HUES48 (cell line): Measurements from ENCODE around the gene GAL3ST2.
"Not testable (repeated sequence)": the region's sequence is repeated elsewhere in the genome, so short reads cannot be mapped to it uniquely, and the experiment has no call there.

ENCODE experiments used
- H3K27ac ChIP-seq: one replicate; pipeline ENCODE4 v1.7.0; 2013; ENCODE audit warnings: low read depth, low read length, inconsistent platforms
- H3K27me3 ChIP-seq: 2 replicates; pipeline ENCODE4 v1.6.1; 2013; ENCODE audit warnings: mild to moderate bottlenecking, low read length; ENCODE audit not compliant: control insufficient read depth, insufficient read depth
- H3K36me3 ChIP-seq: 2 replicates; pipeline ENCODE4 v1.6.1; 2013; ENCODE audit warnings: low read length; ENCODE audit not compliant: control insufficient read depth, insufficient read depth
- H3K4me1 ChIP-seq: 2 replicates; pipeline ENCODE4 v1.6.1; 2013; ENCODE audit warnings: mild to moderate bottlenecking, low read length; ENCODE audit not compliant: control insufficient read depth, insufficient read depth
- H3K4me3 ChIP-seq: 2 replicates; pipeline ENCODE4 v1.5.1; 2013; ENCODE audit warnings: mild to moderate bottlenecking, low read depth, low read length
- H3K9ac ChIP-seq: 2 replicates; pipeline ENCODE4 v1.6.1; 2013; ENCODE audit warnings: mild to moderate bottlenecking, low read depth, low read length, moderate library complexity
- H3K9me3 ChIP-seq: 2 replicates; pipeline ENCODE4 v1.6.1; 2013; ENCODE audit warnings: low read length; ENCODE audit not compliant: control insufficient read depth, insufficient read depth

The GAL3ST2 gene

DNA sequence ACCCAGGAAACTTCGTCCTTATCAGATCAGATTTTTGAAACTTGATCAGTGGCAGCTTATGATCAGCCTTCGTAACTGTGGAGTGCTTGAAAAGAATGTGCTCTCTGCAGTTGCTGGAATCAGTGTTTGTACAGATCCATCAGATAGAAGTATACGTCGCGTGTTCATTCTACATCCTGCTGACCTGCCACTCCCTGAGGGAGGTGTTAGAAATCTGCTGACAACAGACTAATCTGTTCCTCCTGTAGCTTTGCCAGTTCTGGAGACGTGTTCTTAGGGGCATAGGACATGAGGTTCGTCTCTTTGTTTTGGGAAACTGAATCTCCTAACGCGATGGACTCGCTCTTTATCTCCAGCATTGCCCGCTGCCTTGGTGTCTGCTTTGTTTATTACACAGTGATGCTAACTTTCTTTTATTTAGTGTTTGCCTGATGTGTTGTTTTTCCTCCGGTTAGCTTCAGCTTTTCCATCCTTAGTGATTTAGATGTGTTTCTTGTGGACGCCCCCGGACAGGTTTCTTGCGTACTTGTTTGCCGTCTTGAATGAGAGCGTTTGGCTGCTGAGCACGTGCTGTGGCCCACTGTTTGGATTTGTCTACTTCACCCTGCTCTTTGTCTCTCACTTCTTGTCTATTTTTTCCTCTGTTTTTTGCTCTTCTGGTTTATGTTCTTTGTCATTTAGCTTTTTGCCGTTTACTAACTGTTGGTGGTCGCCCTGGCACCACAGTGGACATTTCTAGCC, 17.4 kb upstream of the GAL3ST2 start:
- Histone ChIP-seq H3K4me1 (no peaks in the 10 kb centered on the region; the same call in 1 of the 2 replicates), H3K27ac (no peak overlapping the region), H3K9ac (no peak overlapping the region)

DNA sequence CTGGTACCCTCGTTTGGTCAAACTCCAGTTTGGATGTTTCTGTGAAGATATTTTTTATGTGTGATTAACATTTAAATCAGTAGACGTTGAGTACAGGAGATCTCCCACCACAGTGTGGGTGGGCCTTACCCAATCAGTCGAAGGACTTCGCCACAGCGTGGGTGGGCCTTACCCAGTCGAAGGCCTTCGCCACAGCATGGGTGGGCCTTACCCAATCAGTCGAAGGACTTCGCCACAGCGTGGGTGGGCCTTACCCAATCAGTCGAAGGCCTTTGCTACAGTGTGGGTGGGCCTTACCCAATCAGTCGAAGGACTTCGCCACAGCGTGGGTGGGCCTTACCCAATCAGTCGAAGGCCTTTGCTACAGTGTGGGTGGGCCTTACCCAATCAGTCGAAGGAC, 16.7 kb upstream of the GAL3ST2 start:
- not testable (repeated sequence) for H3K27ac ChIP-seq, H3K4me3 ChIP-seq, H3K4me1 ChIP-seq, H3K9ac ChIP-seq, H3K9me3 ChIP-seq, H3K27me3 ChIP-seq
- peaks cover 10% of the 10 kb centered on the region; the same call in 1 of the 2 replicates for H3K36me3 ChIP-seq

More for the DNA sequence above, 17.4 kb upstream of the GAL3ST2 start:
- Histone ChIP-seq H3K4me3 (no peak overlapping the region), H3K36me3 (peaks cover 10% of the 10 kb centered on the region; the same call in 1 of the 2 replicates), H3K27me3 (no peaks in the 10 kb centered on the region), H3K9me3 (no peaks in the 10 kb centered on the region)

DNA sequence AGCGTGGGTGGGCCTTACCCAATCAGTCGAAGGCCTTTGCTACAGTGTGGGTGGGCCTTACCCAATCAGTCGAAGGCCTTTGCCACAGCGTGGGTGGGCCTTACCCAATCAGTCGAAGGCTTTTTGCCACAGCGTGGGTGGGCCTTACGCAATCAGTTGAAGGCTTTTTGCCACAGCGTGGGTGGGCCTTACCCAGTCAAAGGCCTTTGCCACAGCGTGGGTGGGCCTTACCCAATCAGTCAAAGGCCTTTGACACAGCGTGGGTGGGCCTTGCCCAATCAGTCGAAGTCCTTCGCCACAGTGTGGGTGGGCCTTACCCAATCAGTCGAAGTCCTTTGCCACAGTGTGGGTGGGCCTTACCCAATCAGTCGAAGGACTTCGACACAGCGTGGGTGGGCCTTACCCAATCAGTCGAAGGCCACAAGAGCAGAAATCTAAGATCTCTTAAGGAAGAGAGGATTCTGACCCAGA, 16.3 kb upstream of the GAL3ST2 start:
- no peak overlapping the region for H3K27ac ChIP-seq
- H3K9me3 ChIP-seq = no peaks in the 10 kb centered on the region
- H3K4me3 ChIP-seq = no peak overlapping the region
- no peak overlapping the region for H3K9ac ChIP-seq
- peaks cover 9% of the 10 kb centered on the region; the same call in 1 of the 2 replicates for H3K36me3 ChIP-seq
- H3K4me1 ChIP-seq = no peaks in the 10 kb centered on the region; the same call in 1 of the 2 replicates
- no peaks in the 10 kb centered on the region for H3K27me3 ChIP-seq

DNA sequence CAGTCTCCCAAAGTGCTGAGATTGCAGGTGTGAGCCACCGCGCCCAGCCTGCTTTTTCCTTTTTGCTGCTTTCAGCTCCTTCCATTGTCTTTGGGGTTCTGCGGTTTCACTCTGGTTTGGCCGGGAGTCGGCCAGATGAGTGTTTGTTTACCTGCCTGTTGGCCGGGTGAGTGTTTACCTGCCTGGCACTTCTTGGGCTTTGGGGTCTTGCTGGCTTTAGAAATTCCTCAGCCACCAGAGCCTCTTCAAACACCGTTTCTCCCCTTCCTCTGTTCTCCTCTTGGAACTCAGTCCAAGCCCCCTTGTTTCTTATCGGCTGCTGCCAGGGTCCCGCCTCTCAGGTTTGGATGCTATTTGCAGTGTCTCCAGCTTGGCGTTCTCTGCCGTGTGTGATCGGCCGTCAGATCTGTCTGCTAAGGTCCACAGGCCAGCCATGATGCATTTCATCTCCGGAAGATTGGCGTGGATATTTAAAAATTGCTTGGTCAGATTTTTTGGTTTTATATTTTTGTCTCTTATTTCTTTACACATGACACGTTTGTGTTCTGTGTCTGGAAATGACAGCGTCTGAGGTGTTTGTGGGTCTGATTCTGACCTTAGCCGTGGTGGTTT, 14.2 kb upstream of the GAL3ST2 start:
- Histone ChIP-seq H3K27me3 (no peaks in the 10 kb centered on the region), H3K4me3 (no peak overlapping the region), H3K36me3 (0 out of 2 replicates have a peak, but pooled peaks cover 5% of the 10 kb centered on the region), H3K9me3 (no peaks in the 10 kb centered on the region), H3K9ac (no peak overlapping the region), H3K27ac (no peak overlapping the region), H3K4me1 (no peaks in the 10 kb centered on the region; the same call in 1 of the 2 replicates)

DNA sequence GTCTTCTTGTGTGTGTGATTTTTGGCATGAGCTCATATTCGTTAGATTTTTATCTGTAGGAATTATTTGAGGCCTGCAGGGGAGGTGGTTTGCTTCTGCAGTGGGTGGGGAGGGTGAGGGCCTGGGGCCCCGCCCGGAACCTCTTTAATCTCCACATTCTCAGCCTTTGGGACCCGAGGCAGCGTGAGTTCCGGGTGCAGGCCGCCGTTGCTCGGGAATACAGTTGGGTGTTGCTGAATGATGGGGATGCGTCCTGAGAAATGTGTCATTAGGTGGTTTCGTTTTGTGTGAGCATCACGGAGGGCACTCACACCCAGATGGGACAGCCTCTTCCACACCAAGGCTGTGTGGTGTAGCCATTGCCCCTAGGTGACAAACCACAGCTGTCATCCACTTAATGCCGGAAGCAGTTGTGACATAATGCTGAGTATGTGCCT, 13.7 kb upstream of the GAL3ST2 start:
- Histone ChIP-seq H3K9ac (no peak overlapping the region), H3K4me3 (no peak overlapping the region), H3K4me1 (no peaks in the 10 kb centered on the region; the same call in 1 of the 2 replicates), H3K36me3 (0 out of 2 replicates have a peak, but pooled peaks cover 5% of the 10 kb centered on the region), H3K9me3 (no peaks in the 10 kb centered on the region), H3K27ac (no peak overlapping the region), H3K27me3 (no peaks in the 10 kb centered on the region)

DNA sequence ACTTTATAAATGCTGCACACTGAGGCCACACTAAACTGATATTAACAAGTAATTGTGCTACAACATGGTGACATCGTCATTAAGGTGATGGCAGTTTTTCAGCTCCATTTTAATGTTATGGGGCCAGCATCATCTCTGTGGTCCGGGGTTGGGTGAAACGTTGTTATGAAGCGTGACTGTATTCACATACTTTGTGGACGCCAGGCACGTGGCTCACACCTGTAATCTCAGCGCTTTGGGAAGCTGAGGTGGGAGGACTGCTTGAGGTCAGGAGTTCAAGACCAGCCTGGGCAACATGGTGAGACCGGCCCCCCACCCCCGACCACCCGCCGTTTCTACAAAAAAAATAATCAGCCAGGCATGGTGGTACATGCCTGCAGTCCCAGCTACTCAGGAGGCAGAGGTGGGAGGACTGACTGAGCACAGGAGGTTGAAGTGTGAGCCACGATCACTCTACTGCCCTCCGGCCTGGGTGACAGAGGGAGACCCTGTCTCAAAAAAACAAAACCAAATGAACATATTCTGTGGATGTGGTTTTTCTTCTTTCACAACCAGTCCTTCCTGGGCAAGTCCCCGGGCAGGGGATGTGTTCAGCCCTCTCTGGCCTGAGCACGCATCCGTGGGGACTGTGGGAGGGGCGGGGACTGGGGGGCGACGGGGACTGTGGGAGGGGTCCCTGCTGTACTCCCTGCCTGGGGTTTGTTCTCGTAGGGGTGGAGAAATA, 12.9 kb upstream of the GAL3ST2 start:
- no peak overlapping the region for H3K27ac ChIP-seq
- no peaks in the 10 kb centered on the region for H3K27me3 ChIP-seq
- no peak overlapping the region for H3K4me3 ChIP-seq
- no peaks in the 10 kb centered on the region; the same call in 1 of the 2 replicates for H3K4me1 ChIP-seq
- H3K9me3 ChIP-seq = no peaks in the 10 kb centered on the region
- H3K36me3 ChIP-seq = 0 out of 2 replicates have a peak, but pooled peaks cover 5% of the 10 kb centered on the region
- H3K9ac ChIP-seq = no peak overlapping the region

DNA sequence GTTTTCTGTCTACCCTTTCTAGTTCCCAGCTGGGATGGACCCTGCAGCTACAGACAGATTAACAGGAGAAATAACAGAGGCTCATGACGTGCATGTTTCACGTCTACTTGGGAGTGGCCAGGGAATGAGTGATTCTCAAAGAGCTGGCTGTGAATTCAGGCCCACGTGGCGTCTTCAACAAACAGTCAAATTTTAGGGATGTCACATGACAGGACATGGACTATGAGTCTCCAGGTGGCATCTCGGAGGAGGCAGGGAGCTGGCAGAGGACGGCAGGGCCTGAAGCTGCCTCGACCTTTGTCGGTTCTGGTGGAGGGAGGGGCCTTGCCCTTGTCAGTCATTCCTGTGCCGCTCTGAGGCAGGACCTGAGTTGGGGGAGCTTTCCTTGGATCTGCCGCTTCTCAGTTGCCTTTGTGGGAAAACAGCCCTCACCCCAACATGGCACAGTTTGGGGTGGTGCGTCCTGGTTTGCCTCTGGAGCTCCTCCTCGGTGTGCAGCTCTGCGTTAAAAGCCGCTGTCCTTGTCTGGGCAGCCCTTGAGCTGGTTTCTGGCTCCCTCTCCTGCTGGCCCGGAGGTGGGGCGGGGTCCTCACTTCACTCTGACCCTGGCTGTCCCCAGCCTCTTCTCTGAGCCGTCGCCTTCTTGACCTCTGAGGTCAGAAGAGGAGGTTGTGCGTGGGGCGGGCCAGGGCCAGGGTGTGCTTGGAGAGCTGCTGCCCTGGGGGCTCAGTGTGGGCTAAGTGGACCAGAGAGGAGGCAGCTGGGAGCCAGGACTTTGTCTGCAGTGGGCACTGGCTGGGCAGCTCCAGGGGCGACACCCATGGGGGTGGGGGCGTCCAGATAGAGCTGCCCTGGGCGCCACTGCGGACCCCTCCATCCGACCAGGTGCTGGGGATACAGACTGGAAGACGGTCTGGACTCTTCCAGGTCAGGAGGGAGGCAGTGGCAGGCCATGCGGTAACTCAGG, 12.1 kb upstream of the GAL3ST2 start:
- Histone ChIP-seq H3K27me3 (no peaks in the 10 kb centered on the region), H3K36me3 (no peaks in the 10 kb centered on the region), H3K4me1 (no peaks in the 10 kb centered on the region; the same call in 1 of the 2 replicates), H3K9ac (no peak overlapping the region), H3K27ac (no peak overlapping the region), H3K4me3 (no peak overlapping the region), H3K9me3 (no peaks in the 10 kb centered on the region)

DNA sequence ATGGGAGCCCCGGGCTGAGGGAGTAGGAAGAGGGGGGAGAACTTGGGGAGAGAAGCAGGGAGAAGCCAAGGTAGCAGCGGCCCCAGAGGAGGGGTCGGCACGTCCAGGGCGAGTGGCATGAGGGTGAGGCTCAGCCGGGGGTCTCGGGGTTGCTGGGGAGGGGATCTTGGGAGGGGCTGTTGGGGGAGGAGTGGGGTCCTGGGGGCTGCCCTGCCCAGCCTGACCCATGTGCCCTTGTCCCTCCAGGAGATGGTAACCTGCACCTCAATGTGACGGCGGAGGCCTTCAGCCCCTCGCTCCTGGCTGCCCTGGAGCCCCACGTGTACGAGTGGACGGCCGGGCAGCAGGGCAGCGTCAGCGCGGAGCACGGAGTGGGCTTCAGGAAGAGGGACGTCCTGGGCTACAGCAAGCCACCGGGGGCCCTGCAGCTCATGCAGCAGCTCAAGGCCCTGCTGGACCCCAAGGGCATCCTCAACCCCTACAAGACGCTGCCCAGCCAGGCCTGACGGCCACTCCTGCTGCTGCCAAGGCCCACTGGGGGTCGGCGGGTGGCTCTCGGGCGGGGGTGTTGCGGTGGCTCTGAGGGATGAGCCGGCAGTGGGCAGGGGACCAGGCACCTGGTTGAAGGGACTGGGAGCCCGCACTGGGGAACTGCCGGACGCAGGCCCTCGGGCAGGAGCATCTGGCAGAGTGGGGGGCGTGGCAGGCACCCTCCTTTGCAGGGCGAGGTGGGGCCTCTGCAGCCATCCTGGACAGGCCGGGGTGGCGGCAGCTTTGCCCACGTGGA, 9.0 kb upstream of the GAL3ST2 start:
- no peak overlapping the region for H3K4me3 ChIP-seq
- H3K36me3 ChIP-seq = no peaks in the 10 kb centered on the region
- H3K27ac ChIP-seq = no peak overlapping the region
- no peaks in the 10 kb centered on the region for H3K9me3 ChIP-seq
- H3K27me3 ChIP-seq = no peaks in the 10 kb centered on the region
- no peak overlapping the region for H3K9ac ChIP-seq
- peaks cover 11% of the 10 kb centered on the region for H3K4me1 ChIP-seq

DNA sequence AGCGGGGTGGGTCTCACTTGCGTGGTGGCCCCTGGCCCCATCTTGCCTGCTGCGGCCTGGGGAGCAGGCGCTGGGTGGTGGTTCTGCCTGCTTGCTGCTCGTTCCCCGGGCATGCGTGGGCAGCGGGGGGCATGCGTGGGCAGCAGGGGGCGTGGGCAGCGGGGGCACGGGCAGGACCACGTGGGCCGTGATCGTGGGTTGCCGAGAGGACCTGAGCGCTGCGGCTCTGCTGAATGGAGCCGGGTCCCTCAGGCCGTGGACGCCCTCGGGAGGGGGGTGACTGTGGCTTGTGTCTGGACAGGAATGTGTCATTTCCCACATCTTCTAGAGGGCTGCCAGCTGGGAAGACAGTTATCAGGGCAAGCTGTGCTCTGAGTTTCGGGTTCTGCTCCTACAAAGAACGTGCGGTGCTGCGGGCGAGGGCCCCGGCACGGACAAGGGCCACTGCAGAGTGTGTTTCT, 8.3 kb upstream of the GAL3ST2 start:
- Histone ChIP-seq H3K9ac (no peak overlapping the region), H3K27me3 (no peaks in the 10 kb centered on the region), H3K9me3 (no peaks in the 10 kb centered on the region), H3K27ac (no peak overlapping the region), H3K4me3 (no peak overlapping the region), H3K36me3 (no peaks in the 10 kb centered on the region), H3K4me1 (peaks cover 11% of the 10 kb centered on the region)
